A549 (cell line): ENCODE data around the gene IHH. TPM values are rescaled to one million over a fixed set of nuclear protein-coding genes. Genes with fewer than 3 reads are reported as not detected.
A peak's percentile ranks its signal among the peaks of the same experiment; 100 is the strongest.

ENCODE experiments used
- ATAC-seq, 2 experiments: fragments of 200-7000 bp in 1 of 2; fragments of >200 bp in 1 of 2; cut with Nextera tagmentation in 1 of 2; cut with Tn5 transposase in 1 of 2; 3 replicates each; pipeline versions ENCODE4 v1.8.0 to v1.9.1; 2018 to 2020; ENCODE audit warnings: mild to moderate bottlenecking in 1 of 2, moderate library complexity in 1 of 2
- CTCF ChIA-PET: fragments of 300-600 bp; sonication (Branson Sonifier 250); formaldehyde crosslinking; extraction: SDS; loops from one replicate; lab custom pipeline; 2021; ENCODE audit warnings: antibody characterized with exemption, inconsistent platforms; lab: Yijun Ruan, JAX
- POLR2A ChIA-PET: fragments of 350-600 bp; formaldehyde crosslinking; extraction: SDS; loops from one replicate; lab custom pipeline; 2021; ENCODE audit warnings: antibody characterized with exemption, inconsistent platforms; lab: Yijun Ruan, JAX
- DNase-seq, 2 experiments: peaks; one replicate each; pipeline versions ENCODE4 v3.0.0 to v3.0.0-alpha.2; 2011 to 2016; ENCODE audit warnings: low read depth in 1 of 2, low spot score in 1 of 2
- FAIRE-seq: peaks from 2 replicates; lab custom pipeline; 2011; peaks lifted over from hg19 to GRCh38; lab: Jason Lieb, UNC
- H3K27ac ChIP-seq, 2 experiments: fragments of >200 bp; sonication (Bioruptor Twin); formaldehyde crosslinking; 3 replicates each; pipeline ENCODE4 v1.5.1; 2016 to 2017
- H3K4me1 ChIP-seq: fragments of >200 bp; sonication (Bioruptor Twin); formaldehyde crosslinking; 3 replicates; pipeline ENCODE4 v1.6.1; 2016
- H3K4me2 ChIP-seq: fragments of >200 bp; sonication (Bioruptor Twin); formaldehyde crosslinking; 3 replicates; pipeline ENCODE4 v1.6.1; 2016
- H3K4me3 ChIP-seq: fragments of >200 bp; sonication (Bioruptor Twin); formaldehyde crosslinking; 3 replicates; pipeline ENCODE4 v1.5.1; 2016
- H3K9me3 ChIP-seq: fragments of >200 bp; sonication (Bioruptor Twin); formaldehyde crosslinking; 3 replicates; pipeline ENCODE4 v1.6.1; 2016
- BCL3 ChIP-seq: fragments of >200 bp; sonication (Bioruptor Twin); formaldehyde crosslinking; IDR thresholded peaks from 3 replicates; pipeline ENCODE4 v1.6.1; 2016
- BHLHE40 ChIP-seq: IDR thresholded peaks from 2 replicates; pipeline ENCODE4 v1.6.1; 2012; ENCODE audit warnings: low read depth, low read length, inconsistent platforms
- CBX8 ChIP-seq: fragments of 200-600 bp; sonication (generic); IDR thresholded peaks from 2 replicates; pipeline ENCODE4 v1.6.1; 2016
- CHD2 ChIP-seq: fragments of 150-350 bp; IDR thresholded peaks from 2 replicates; pipeline ENCODE4 v1.6.1; 2014; ENCODE audit warnings: low read length; ENCODE audit not compliant: partially characterized antibody
- CHD4 ChIP-seq: fragments of 200-600 bp; sonication (generic); IDR thresholded peaks from 2 replicates; pipeline ENCODE4 v1.6.1; 2016; ENCODE audit warnings: antibody characterized with exemption, mild to moderate bottlenecking, borderline replicate concordance
- EHMT2 ChIP-seq: fragments of 200-600 bp; sonication (generic); IDR thresholded peaks from 2 replicates; pipeline ENCODE4 v1.6.1; 2016; ENCODE audit warnings: antibody characterized with exemption, low read depth, mild to moderate bottlenecking, moderate library complexity
- ELK1 ChIP-seq: fragments of 150-350 bp; IDR thresholded peaks from 2 replicates; pipeline ENCODE4 v1.6.1; 2014; ENCODE audit warnings: low read depth, mild to moderate bottlenecking, low read length
- FOSB ChIP-seq: fragments of 250-450 bp; sonication (Bioruptor Pico); IDR thresholded peaks from 2 replicates; pipeline ENCODE4 v1.5.0; 2020; ENCODE audit warnings: mild to moderate bottlenecking, moderate library complexity
- HEYL ChIP-seq: fragments of 250-450 bp; sonication (Bioruptor Pico); IDR thresholded peaks from 2 replicates; pipeline ENCODE4 v1.8.0; 2021; ENCODE audit warnings: mild to moderate bottlenecking, moderate library complexity
- HMGXB4 ChIP-seq: fragments of 250-450 bp; sonication (Bioruptor Pico); IDR thresholded peaks from 2 replicates; pipeline ENCODE4 v1.5.0; 2021; ENCODE audit warnings: mild to moderate bottlenecking, moderate library complexity, borderline replicate concordance
- HOXA7 ChIP-seq: fragments of 250-450 bp; sonication (Bioruptor Pico); IDR thresholded peaks from 2 replicates; pipeline ENCODE4 v1.5.0; 2020; ENCODE audit warnings: mild to moderate bottlenecking, moderate library complexity
- JUN ChIP-seq, 2 experiments: fragments of >200 bp; sonication (Bioruptor Twin); formaldehyde crosslinking; IDR thresholded peaks; 2 replicates in 1 of 2; 3 replicates in 1 of 2; pipeline ENCODE4 v1.6.1; 2016 to 2017
- JUNB ChIP-seq: fragments of >200 bp; sonication (Bioruptor Twin); formaldehyde crosslinking; IDR thresholded peaks from 2 replicates; pipeline ENCODE4 v1.6.1; 2016
- MAX ChIP-seq: IDR thresholded peaks from 2 replicates; pipeline ENCODE4 v1.6.1; 2012
- NPAS2 ChIP-seq: fragments of 250-450 bp; sonication (Bioruptor Pico); IDR thresholded peaks from 2 replicates; pipeline ENCODE4 v1.8.0; 2022; ENCODE audit warnings: mild to moderate bottlenecking, moderate library complexity, borderline replicate concordance
- RCOR1 ChIP-seq: fragments of 150-350 bp; IDR thresholded peaks from 2 replicates; pipeline ENCODE4 v1.6.1; 2014; ENCODE audit warnings: antibody characterized with exemption, low read length, low read depth
- REST ChIP-seq: fragments of 200-600 bp; sonication (generic); IDR thresholded peaks from 2 replicates; pipeline ENCODE4 v1.6.1; 2016; ENCODE audit warnings: antibody characterized with exemption, mild to moderate bottlenecking, moderate library complexity
- ZFP36 ChIP-seq: fragments of 450-650 bp; IDR thresholded peaks from 2 replicates; pipeline ENCODE4 v1.6.1; 2014; ENCODE audit warnings: borderline replicate concordance; ENCODE audit not compliant: partially characterized antibody
- WGBS: methylation state at CpG from one replicate; pipeline ENCODE4 v1.1.6; 2017; ENCODE audit errors: missing lambda C conversion rate; 5-methylcytosine and 5-hydroxymethylcytosine counted together
- polyA plus RNA-seq, 4 experiments: library from polyadenylated mRNA; depleted of rRNA in 3 of 4; stranded (reverse); fragments of >200 nt; fragmentation: RNase III in 1 of 4; extraction: RNeasy Plus Mini Kit Qiagen cat#74134 plus additional on column Dnase treatment in 1 of 4; gene quantifications; 2 replicates in 3 of 4; 3 replicates in 1 of 4; pipeline ENCODE4 v1.2.3, GENCODE V29; 2011 to 2017

IHH gene
- polyA plus RNA-seq, 2 of the 4 experiments (the other 2 are of a cell fraction): 0.13 TPM; not detected in 1

- 37% methylated on average over 2 of the region's 2 CpGs for WGBS
- H3K27ac ChIP-seq: no peak overlapping the region
- DNase-seq: no peak
- FAIRE-seq: no peak
- no peak overlapping the region for H3K4me2 ChIP-seq
- no peak for TF ChIP-seq CHD4
- TF ChIP-seq HOXA7 (CRISPR knock-in tag): no peak
- no peak for TF ChIP-seq CBX8
- TF ChIP-seq NPAS2 (CRISPR knock-in tag): no peak
- no peak for TF ChIP-seq ZFP36
- TF ChIP-seq JUN (IDR thresholded peaks at IDR 0.05): no peak
- ChIA-PET CTCF (interaction anchor here (0.7 to 14.1 kb wide), 10 partner anchors 10 to 145 kb away, joined by 3 to 149 read pairs (median 4); partner anchors contain the start of genes IHH and NHEJ1), POLR2A (no interaction called here)
- H3K4me1 ChIP-seq: peaks cover 3% of the 10 kb centered on the region; the same call in 1 of the 3 replicates
- ATAC-seq: peak in 1 of 2 experiments; percentile 9; a peak in 2 of 6 replicates
- no peaks in the 10 kb centered on the region for H3K9me3 ChIP-seq
- no peak overlapping the region for H3K4me3 ChIP-seq
Measured at GRCh38 chr2:219042750-219043149, 18.0 kb downstream of the IHH start.

GRCh38 chr2:219042157-219042556, 18.6 kb downstream of the IHH start:
- no peak for FAIRE-seq
- Histone ChIP-seq H3K9me3 (no peaks in the 10 kb centered on the region), H3K4me2 (no peak overlapping the region), H3K4me3 (no peak overlapping the region), H3K27ac (no peak overlapping the region), H3K4me1 (peaks cover 3% of the 10 kb centered on the region; the same call in 1 of the 3 replicates)
- WGBS: 53% methylated on average over 4 of the region's 4 CpGs
- ChIA-PET CTCF (interaction anchor here (0.7 to 14.1 kb wide), 11 partner anchors 11 to 144 kb away, joined by 3 to 149 read pairs (median 4); partner anchors contain the start of gene IHH), POLR2A (no interaction called here)
- no peak for DNase-seq
- no peak for TF ChIP-seq BCL3
- TF ChIP-seq EHMT2: no peak
- no peak for TF ChIP-seq NPAS2 (CRISPR knock-in tag)
- TF ChIP-seq JUNB: no peak
- ATAC-seq: no peak

- TF ChIP-seq RCOR1: no peak
- no peak for TF ChIP-seq REST
- no peak for TF ChIP-seq JUNB
- no peak for TF ChIP-seq MAX
- TF ChIP-seq CHD4: no peak
- no peak for TF ChIP-seq FOSB
- no peak for TF ChIP-seq CHD2
- TF ChIP-seq HEYL: no peak
- TF ChIP-seq ELK1: no peak
- no peak for TF ChIP-seq HMGXB4 (CRISPR knock-in tag)
- no peak for TF ChIP-seq BHLHE40
- H3K4me3 ChIP-seq: peak within 1 kb of the TSS; percentile 49
- DNase-seq (peak; percentile 53 to 68), FAIRE-seq (no peak), ATAC-seq (peak; percentile 75 to 85)
- ChIA-PET POLR2A (no interaction called here), CTCF (interaction anchor here (0.9 to 14.1 kb wide), 10 partner anchors 13 to 254 kb away, joined by 3 to 149 read pairs (median 4); no protein-coding TSS in a partner anchor)
- H3K4me2 ChIP-seq: peak within 1 kb of the TSS; percentile 92
- WGBS: 6% methylated on average over 21 of the region's 21 CpGs
- no peaks in the 10 kb centered on the region for H3K9me3 ChIP-seq
- peaks cover 3% of the 10 kb centered on the region; the same call in 1 of the 3 replicates for H3K4me1 ChIP-seq
- H3K27ac ChIP-seq: no peak within 1 kb of the TSS
Measured at GRCh38 chr2:219041252-219041651, 19.5 kb downstream of the IHH start, which contains the start of gene CFAP65. Gene CFAP65, minus strand, starts transcription at chr2:219041516. Its CDS starts 2,468 bp downstream, at chr2:219039048.
